Uterus (tissue), 4 donors: ENCODE results near the gene TMEM141. TPM values are rescaled to one million over a fixed set of nuclear protein-coding genes. Genes with fewer than 3 reads are reported as not detected.

ENCODE experiments used
- DNase-seq, 2 donors: peaks; one replicate each; pipeline ENCODE4 v3.0.0-alpha.2; 2019 to 2020
- H3K27ac ChIP-seq, 2 donors: fragments of 200-600 bp; sonication (generic); 1 replicate in 1 of 2; 2 replicates in 1 of 2; pipeline ENCODE4 v1.5.1; 2016 to 2018
- H3K27me3 ChIP-seq, 2 donors: fragments of 200-600 bp; sonication (generic); one replicate each; pipeline ENCODE4 v1.5.1; 2018 to 2019; ENCODE audit warnings: control low read depth in 1 of 2
- H3K36me3 ChIP-seq, 2 donors: fragments of 200-600 bp; sonication (generic); one replicate each; pipeline ENCODE4 v1.5.1; 2019; ENCODE audit warnings: control low read depth in 1 of 2
- H3K4me1 ChIP-seq, 2 donors: fragments of 200-600 bp; sonication (generic); one replicate each; pipeline ENCODE4 v1.5.1; 2018 to 2019; ENCODE audit warnings: control low read depth in 1 of 2
- H3K4me3 ChIP-seq, 2 donors: fragments of 200-600 bp; sonication (generic); 1 replicate in 1 of 2; 2 replicates in 1 of 2; pipeline ENCODE4 v1.5.1; 2018 to 2019; ENCODE audit warnings: mild to moderate bottlenecking in 1 of 2
- H3K9me3 ChIP-seq, 2 donors: fragments of 200-600 bp; sonication (generic); one replicate each; pipeline ENCODE4 v1.5.1; 2019; ENCODE audit warnings: control low read depth in 1 of 2
- POLR2A ChIP-seq, 2 donors: fragments of 450-650 bp; IDR thresholded peaks; one replicate each; pipeline ENCODE4 v1.6.1; 2016; ENCODE audit warnings: antibody characterized with exemption in 2 of 2, mild to moderate bottlenecking in 1 of 2, moderate library complexity in 1 of 2
- intact Hi-C: fragments of 100-400 bp; cut with DNase I; formaldehyde crosslinking; loops from one replicate; pipeline ENCODE4 v1.15.1; 2023; ENCODE audit warnings: low total_unique reads
- total RNA-seq, 4 donors: library from RNA; depleted of rRNA in 3 of 4; stranded (reverse); fragments of >200 nt in 3 of 4; gene quantifications; one replicate each; pipeline versions ENCODE4 v1.1.0 to v1.2.4, GENCODE V29; 2014 to 2023
- TF ChIP-seq, protein P1 (sequence below), 4 experiments: fragments of 200-600 bp in 2 of 4; fragments of 450-650 bp in 2 of 4; sonication (generic) in 2 of 4; IDR thresholded peaks; one replicate each; pipeline ENCODE4 v1.5.1; 2016 to 2019; ENCODE audit warnings: antibody characterized with exemption in 4 of 4, mild to moderate bottlenecking in 2 of 4, moderate library complexity in 1 of 4
- donor health status: DM: yes; HTN: yes; CAD: no.

TMEM141 gene
- total RNA-seq, 4 donors from 2014 or later: 3.5 to 48.9 (median 32.0) TPM

DNA sequence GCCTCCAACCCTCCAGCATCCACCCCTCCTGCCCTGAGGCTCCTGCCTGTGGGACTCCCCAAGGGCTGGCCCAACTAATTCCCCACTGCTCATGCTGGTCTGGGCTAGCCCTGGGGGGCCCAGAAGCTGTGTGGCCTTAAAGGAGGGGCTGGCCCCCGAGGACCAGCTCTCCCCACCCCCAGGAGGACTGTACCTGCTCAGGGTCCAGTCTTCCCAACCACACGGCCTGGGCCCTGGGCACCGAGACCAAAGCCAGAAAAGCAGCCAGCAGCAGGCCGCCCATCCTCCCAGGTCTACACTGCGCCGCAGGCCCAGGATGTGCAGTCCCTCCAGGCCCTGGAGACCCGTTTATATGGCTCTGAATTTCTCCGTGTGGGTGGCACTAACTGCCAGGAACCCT lies 42.9 kb upstream of the TMEM141 start, which contains the start of gene LCN6:
LCN6 (minus strand) TSS at position 325 of the 400 bp plus-strand sequence; CDS start at position 283, 42 bp downstream.
- H3K27ac ChIP-seq: peak within 1 kb of the TSS; percentile 36 to 67
- no peak for DNase-seq
- no peaks in the 10 kb centered on the region for H3K9me3 ChIP-seq

DNA sequence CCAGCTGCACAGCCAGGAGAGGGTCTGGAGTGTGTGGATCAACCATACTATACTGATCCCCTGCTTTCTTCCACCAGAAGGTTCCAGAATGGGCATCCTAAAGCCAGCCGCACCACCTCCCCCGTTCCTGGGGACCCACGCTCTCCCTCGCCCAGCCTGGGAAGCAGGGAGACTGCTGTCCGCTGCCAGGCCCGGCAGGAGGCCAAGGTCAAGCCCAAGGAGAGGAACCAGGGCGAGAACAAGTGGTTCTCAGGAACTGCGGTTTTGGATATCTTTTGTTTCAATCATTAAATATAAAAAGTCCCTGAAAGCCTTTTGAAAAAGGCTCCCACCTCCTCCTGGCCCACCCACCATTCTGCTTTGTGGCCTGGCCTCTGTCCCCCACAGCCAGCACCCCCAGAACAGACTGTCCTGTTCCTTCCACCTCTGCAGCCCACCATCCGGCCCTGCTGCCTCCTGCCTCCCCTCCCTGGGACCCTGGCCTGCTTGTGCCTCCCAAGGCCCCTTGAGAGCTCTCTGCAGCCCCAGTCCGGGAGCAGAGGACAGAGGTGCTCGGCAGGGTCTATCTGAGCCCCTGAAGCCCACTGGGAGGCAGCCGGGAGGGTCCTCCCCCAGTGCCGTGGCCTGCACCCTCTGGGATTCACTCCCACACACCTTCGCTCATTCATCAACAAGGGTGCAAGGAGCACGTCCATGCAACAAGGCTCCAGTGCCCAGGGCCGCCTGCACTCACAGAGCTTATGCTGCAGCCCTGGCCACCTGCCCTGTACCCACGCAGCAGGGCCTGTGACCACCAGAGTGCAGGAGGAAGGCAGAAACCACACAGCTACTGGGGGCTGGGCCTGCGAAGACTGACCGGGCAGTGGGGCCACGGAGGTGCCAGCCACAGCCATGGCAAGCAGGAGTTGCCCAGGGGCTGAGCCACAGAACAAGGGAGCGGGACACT lies 42.2 kb upstream of the TMEM141 start:
- peak overlapping the region; percentile 36 to 67 for H3K27ac ChIP-seq

More for the DNA sequence above, 42.9 kb upstream of the TMEM141 start, which contains the start of gene LCN6:
- Histone ChIP-seq H3K4me3 (no peak within 1 kb of the TSS), H3K4me1 (no peaks in the 10 kb centered on the region), H3K36me3 (no peaks in the 10 kb centered on the region), H3K27me3 (no peaks in the 10 kb centered on the region)
- intact Hi-C loops: no loop called here
- TF ChIP-seq POLR2A (IDR thresholded peaks at IDR 0.05): no peak
- TF ChIP-seq, protein P1, sequence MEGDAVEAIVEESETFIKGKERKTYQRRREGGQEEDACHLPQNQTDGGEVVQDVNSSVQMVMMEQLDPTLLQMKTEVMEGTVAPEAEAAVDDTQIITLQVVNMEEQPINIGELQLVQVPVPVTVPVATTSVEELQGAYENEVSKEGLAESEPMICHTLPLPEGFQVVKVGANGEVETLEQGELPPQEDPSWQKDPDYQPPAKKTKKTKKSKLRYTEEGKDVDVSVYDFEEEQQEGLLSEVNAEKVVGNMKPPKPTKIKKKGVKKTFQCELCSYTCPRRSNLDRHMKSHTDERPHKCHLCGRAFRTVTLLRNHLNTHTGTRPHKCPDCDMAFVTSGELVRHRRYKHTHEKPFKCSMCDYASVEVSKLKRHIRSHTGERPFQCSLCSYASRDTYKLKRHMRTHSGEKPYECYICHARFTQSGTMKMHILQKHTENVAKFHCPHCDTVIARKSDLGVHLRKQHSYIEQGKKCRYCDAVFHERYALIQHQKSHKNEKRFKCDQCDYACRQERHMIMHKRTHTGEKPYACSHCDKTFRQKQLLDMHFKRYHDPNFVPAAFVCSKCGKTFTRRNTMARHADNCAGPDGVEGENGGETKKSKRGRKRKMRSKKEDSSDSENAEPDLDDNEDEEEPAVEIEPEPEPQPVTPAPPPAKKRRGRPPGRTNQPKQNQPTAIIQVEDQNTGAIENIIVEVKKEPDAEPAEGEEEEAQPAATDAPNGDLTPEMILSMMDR (IDR thresholded peaks at IDR 0.05): no peak

DNA sequence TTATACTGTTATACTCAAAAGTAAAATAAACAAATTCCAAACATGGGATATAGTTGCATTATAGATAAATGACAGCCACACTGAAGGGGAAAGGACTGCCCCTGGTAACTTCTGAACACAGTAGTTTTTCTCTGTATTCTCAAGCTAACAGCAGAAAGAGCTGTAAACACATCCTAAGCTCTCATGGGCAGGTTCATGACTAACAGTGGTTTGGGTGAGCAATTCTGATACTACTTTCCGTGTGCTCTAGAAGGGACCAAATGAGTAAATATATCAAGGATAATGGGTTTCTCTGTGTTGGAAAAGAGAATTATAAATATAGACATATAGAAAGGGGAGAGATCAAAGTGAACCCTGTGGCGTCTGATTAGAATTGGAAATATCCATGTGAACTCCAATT lies 40.6 kb upstream of the TMEM141 start:
- Histone ChIP-seq H3K4me3 (no peak overlapping the region), H3K27ac (peak overlapping the region in 1 of 2 donors; percentile 67), H3K4me1 (no peaks in the 10 kb centered on the region), H3K36me3 (no peaks in the 10 kb centered on the region), H3K27me3 (no peaks in the 10 kb centered on the region), H3K9me3 (no peaks in the 10 kb centered on the region)
- DNase-seq: no peak
- intact Hi-C loops: no loop called here
- TF ChIP-seq, protein P1 (IDR thresholded peaks at IDR 0.05): no peak
- no peak for TF ChIP-seq POLR2A (IDR thresholded peaks at IDR 0.05)

More for the DNA sequence above, 42.2 kb upstream of the TMEM141 start:
- no peaks in the 10 kb centered on the region for H3K27me3 ChIP-seq
- H3K4me3 ChIP-seq: no peak overlapping the region
- DNase-seq: no peak
- TF ChIP-seq, protein P1 (IDR thresholded peaks at IDR 0.05): no peak
- no peaks in the 10 kb centered on the region for H3K9me3 ChIP-seq
- H3K4me1 ChIP-seq: no peaks in the 10 kb centered on the region
- H3K36me3 ChIP-seq: no peaks in the 10 kb centered on the region
- intact Hi-C loops: no loop called here

DNA sequence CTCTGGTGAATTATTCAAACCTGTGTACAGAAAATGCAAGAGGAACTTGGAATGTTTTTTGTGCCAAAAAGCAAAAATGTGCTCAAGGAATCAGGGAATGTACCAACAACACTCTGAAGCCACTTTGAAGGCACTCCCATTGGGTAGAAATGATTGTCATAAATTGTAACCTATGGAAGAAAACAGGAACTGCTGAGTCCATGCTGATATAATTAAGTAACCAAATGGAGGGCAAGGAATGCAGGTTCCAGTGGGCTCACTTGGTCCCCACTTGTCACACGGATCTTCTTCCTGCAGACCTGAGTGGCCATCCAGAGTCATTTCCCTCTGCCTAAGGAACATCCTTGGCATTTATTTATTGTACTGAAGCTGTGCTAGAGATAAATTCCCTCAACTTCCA lies 39.9 kb upstream of the TMEM141 start:
- no peak for DNase-seq
- Histone ChIP-seq H3K36me3 (no peaks in the 10 kb centered on the region), H3K4me3 (no peak overlapping the region), H3K9me3 (no peaks in the 10 kb centered on the region), H3K27me3 (no peaks in the 10 kb centered on the region), H3K4me1 (no peaks in the 10 kb centered on the region), H3K27ac (peak overlapping the region in 1 of 2 donors; percentile 10)
- intact Hi-C loops: no loop called here
- TF ChIP-seq POLR2A (IDR thresholded peaks at IDR 0.05): no peak
- TF ChIP-seq, protein P1 (IDR thresholded peaks at IDR 0.05): no peak

DNA sequence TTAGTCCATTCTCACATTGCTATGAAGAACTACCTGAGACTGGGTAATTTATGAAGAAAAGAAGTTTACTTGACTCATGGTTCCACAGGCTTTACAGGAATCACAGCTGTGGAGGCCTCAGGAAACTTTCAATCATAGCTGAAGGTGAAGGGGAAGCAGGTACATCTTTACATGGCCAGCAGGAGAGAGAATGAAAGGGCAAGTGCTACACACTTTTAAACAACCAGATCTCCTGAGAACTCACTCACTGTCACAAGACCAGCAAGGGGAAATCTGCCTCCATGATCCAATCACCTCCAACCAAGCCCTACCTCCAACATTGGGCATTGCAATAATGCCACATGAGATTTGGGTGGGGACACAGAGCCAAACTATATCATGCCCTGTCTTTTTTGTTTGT lies 39.3 kb upstream of the TMEM141 start:
- intact Hi-C loops: no loop called here
- DNase-seq: no peak
- no peak overlapping the region for H3K4me3 ChIP-seq
- no peak overlapping the region for H3K27ac ChIP-seq
- no peaks in the 10 kb centered on the region for H3K9me3 ChIP-seq
- H3K36me3 ChIP-seq: no peaks in the 10 kb centered on the region
- H3K27me3 ChIP-seq: no peaks in the 10 kb centered on the region
- no peaks in the 10 kb centered on the region for H3K4me1 ChIP-seq
- no peak for TF ChIP-seq POLR2A (IDR thresholded peaks at IDR 0.05)
- TF ChIP-seq, protein P1 (IDR thresholded peaks at IDR 0.05): no peak
